HEK293 (cell line): ENCODE data around the gene FIG4.

ENCODE experiments used
- CTCF ChIA-PET: fragments of 350-600 bp; formaldehyde crosslinking; extraction: SDS; loops from one replicate; lab custom pipeline; 2021; ENCODE audit warnings: antibody characterized with exemption; lab: Yijun Ruan, JAX
- POLR2A ChIA-PET: fragments of 300-600 bp; formaldehyde crosslinking; extraction: SDS; loops from one replicate; lab custom pipeline; 2020; ENCODE audit warnings: antibody characterized with exemption, inconsistent platforms; lab: Yijun Ruan, JAX
- H3K27ac ChIP-seq: fragments of 200-500 bp; sonication (Bioruptor generic); 2 replicates; pipeline ENCODE4 v1.5.1; 2014; ENCODE audit warnings: low read depth, low read length, control low read depth, inconsistent platforms; ENCODE audit errors: extremely low read depth
- H3K36me3 ChIP-seq, 2 experiments: fragments of 200-500 bp in 1 of 2; sonication (Bioruptor generic) in 1 of 2; 1 replicate in 1 of 2; 2 replicates in 1 of 2; pipeline ENCODE4 v1.5.1; 2014 to 2017; ENCODE audit warnings: inconsistent platforms in 2 of 2, low read length in 2 of 2; ENCODE audit not compliant: control insufficient read depth in 2 of 2, insufficient read depth in 1 of 2
- H3K4me1 ChIP-seq: fragments of 200-500 bp; sonication (Bioruptor generic); 2 replicates; pipeline ENCODE4 v1.5.1; 2014; ENCODE audit warnings: mild to moderate bottlenecking, low read length, inconsistent platforms; ENCODE audit not compliant: control insufficient read depth, insufficient read depth
- H3K4me3 ChIP-seq: 2 replicates; pipeline ENCODE4 v1.5.1; 2011; ENCODE audit warnings: low read depth, mild to moderate bottlenecking, control low read depth, low read length, moderate library complexity
- H3K9me3 ChIP-seq: fragments of 200-500 bp; sonication (Bioruptor generic); 2 replicates; pipeline ENCODE4 v1.5.1; 2014; ENCODE audit warnings: low read depth, low read length, inconsistent platforms; ENCODE audit not compliant: control insufficient read depth, insufficient read depth
- HOXD13 ChIP-seq: sonication (generic); formaldehyde crosslinking; IDR thresholded peaks from 2 replicates; pipeline ENCODE4 v1.8.0; 2022; ENCODE audit warnings: missing genetic modification reagents, borderline replicate concordance
- KLF16 ChIP-seq: fragments of 450-650 bp; formaldehyde crosslinking; IDR thresholded peaks from 2 replicates; pipeline ENCODE4 v1.5.1; 2017; ENCODE audit warnings: missing biosample characterization, missing genetic modification characterization
- OVOL3 ChIP-seq: fragments of 450-650 bp; formaldehyde crosslinking; IDR thresholded peaks from 2 replicates; pipeline ENCODE4 v1.5.1; 2016; ENCODE audit warnings: missing biosample characterization, missing genetic modification characterization
- RBAK ChIP-seq: fragments of 450-650 bp; formaldehyde crosslinking; IDR thresholded peaks from 2 replicates; pipeline ENCODE4 v1.5.1; 2016; ENCODE audit warnings: missing biosample characterization, missing genetic modification characterization
- ZBTB17 ChIP-seq: fragments of 450-650 bp; formaldehyde crosslinking; IDR thresholded peaks from 2 replicates; pipeline ENCODE4 v1.5.1; 2016; ENCODE audit warnings: missing biosample characterization, missing genetic modification characterization
- ZBTB6 ChIP-seq: fragments of 450-650 bp; formaldehyde crosslinking; IDR thresholded peaks from 2 replicates; pipeline ENCODE4 v1.5.1; 2017; ENCODE audit warnings: missing biosample characterization, missing genetic modification characterization
- ZNF140 ChIP-seq: fragments of 450-650 bp; formaldehyde crosslinking; IDR thresholded peaks from 2 replicates; pipeline ENCODE4 v1.5.1; 2016; ENCODE audit warnings: missing biosample characterization, missing genetic modification characterization
- ZNF155 ChIP-seq: fragments of 450-650 bp; formaldehyde crosslinking; IDR thresholded peaks from 2 replicates; pipeline ENCODE4 v1.5.1; 2016; ENCODE audit warnings: missing biosample characterization, missing genetic modification characterization
- ZNF169 ChIP-seq: fragments of 450-650 bp; formaldehyde crosslinking; IDR thresholded peaks from 2 replicates; pipeline ENCODE4 v1.5.1; 2016; ENCODE audit warnings: missing biosample characterization, missing genetic modification characterization
- ZNF175 ChIP-seq: fragments of 450-650 bp; formaldehyde crosslinking; IDR thresholded peaks from 2 replicates; pipeline ENCODE4 v1.5.1; 2016; ENCODE audit warnings: missing biosample characterization, missing genetic modification characterization
- ZNF239 ChIP-seq: fragments of 450-650 bp; formaldehyde crosslinking; IDR thresholded peaks from 2 replicates; pipeline ENCODE4 v1.5.1; 2016; ENCODE audit warnings: missing biosample characterization, missing genetic modification characterization
- ZNF274 ChIP-seq, 2 experiments: fragments of 200-500 bp in 1 of 2; fragments of 450-650 bp in 1 of 2; sonication (Bioruptor generic) in 1 of 2; formaldehyde crosslinking in 1 of 2; IDR thresholded peaks; 2 replicates each; pipeline versions ENCODE4 v1.5.1 to v1.6.1; 2014 to 2016; ENCODE audit warnings: borderline replicate concordance in 1 of 2, inconsistent platforms in 1 of 2, low read length in 1 of 2, missing biosample characterization in 1 of 2, missing genetic modification characterization in 1 of 2
- ZNF37A ChIP-seq: fragments of 450-650 bp; IDR thresholded peaks from 2 replicates; pipeline ENCODE4 v1.5.1; 2018; ENCODE audit warnings: missing biosample characterization, missing genetic modification characterization
- ZNF423 ChIP-seq: fragments of 450-650 bp; formaldehyde crosslinking; IDR thresholded peaks from 2 replicates; pipeline ENCODE4 v1.5.1; 2016; ENCODE audit warnings: missing biosample characterization, missing genetic modification characterization
- ZNF521 ChIP-seq: fragments of 450-650 bp; formaldehyde crosslinking; IDR thresholded peaks from 2 replicates; pipeline ENCODE4 v1.5.1; 2017; ENCODE audit warnings: missing biosample characterization, mild to moderate bottlenecking, missing genetic modification characterization
- ZNF544 ChIP-seq: fragments of 450-650 bp; formaldehyde crosslinking; IDR thresholded peaks from 2 replicates; pipeline ENCODE4 v1.5.0; 2017; ENCODE audit warnings: missing biosample characterization, missing genetic modification characterization
- ZNF549 ChIP-seq: fragments of 450-650 bp; IDR thresholded peaks from 2 replicates; pipeline ENCODE4 v1.5.1; 2018; ENCODE audit warnings: missing biosample characterization, missing genetic modification characterization, mild to moderate bottlenecking, inconsistent platforms, moderate library complexity
- ZNF596 ChIP-seq: fragments of 450-650 bp; IDR thresholded peaks from 2 replicates; pipeline ENCODE4 v1.5.0; 2018; ENCODE audit warnings: missing biosample characterization, mild to moderate bottlenecking, missing genetic modification characterization, moderate library complexity
- ZNF623 ChIP-seq: fragments of 450-650 bp; formaldehyde crosslinking; IDR thresholded peaks from 2 replicates; pipeline ENCODE4 v1.5.1; 2016; ENCODE audit warnings: missing biosample characterization, missing genetic modification characterization
- ZNF624 ChIP-seq: fragments of 450-650 bp; formaldehyde crosslinking; IDR thresholded peaks from 2 replicates; pipeline ENCODE4 v1.5.1; 2017; ENCODE audit warnings: missing biosample characterization, missing genetic modification characterization
- ZNF645 ChIP-seq: fragments of 450-650 bp; formaldehyde crosslinking; IDR thresholded peaks from 2 replicates; pipeline ENCODE4; 2016; ENCODE audit warnings: missing biosample characterization, missing genetic modification characterization
- ZNF658 ChIP-seq: fragments of 450-650 bp; formaldehyde crosslinking; IDR thresholded peaks from 2 replicates; pipeline ENCODE4; 2016; ENCODE audit warnings: missing biosample characterization, missing genetic modification characterization
- ZNF664 ChIP-seq: fragments of 450-650 bp; formaldehyde crosslinking; IDR thresholded peaks from 2 replicates; pipeline ENCODE4 v1.5.1; 2016; ENCODE audit warnings: missing biosample characterization, missing genetic modification characterization
- ZNF701 ChIP-seq: fragments of 450-650 bp; formaldehyde crosslinking; IDR thresholded peaks from 2 replicates; pipeline ENCODE4 v1.5.1; 2016; ENCODE audit warnings: missing biosample characterization, missing genetic modification characterization
- ZNF785 ChIP-seq: fragments of 450-650 bp; formaldehyde crosslinking; IDR thresholded peaks from 2 replicates; pipeline ENCODE4 v1.5.1; 2016; ENCODE audit warnings: missing biosample characterization, missing genetic modification characterization
- ZXDB ChIP-seq: fragments of 450-650 bp; formaldehyde crosslinking; IDR thresholded peaks from 2 replicates; pipeline ENCODE4 v1.5.1; 2016; ENCODE audit warnings: missing biosample characterization, missing genetic modification characterization

The FIG4 gene

GRCh38 chr6:109808837-109809236, 117.7 kb downstream of the FIG4 start:
- ChIA-PET POLR2A (no interaction called here), CTCF (interaction anchor here (0.8 kb wide), 1 partner anchor 239 kb away, joined by 3 read pairs; no protein-coding TSS in a partner anchor)
- TF ChIP-seq ZNF785 (tag by site-specific recombination) (no peak), ZNF169 (tag by site-specific recombination) (no peak), ZNF521 (no peak), ZNF423 (tag by site-specific recombination) (no peak), ZNF140 (tag by site-specific recombination) (no peak), ZNF596 (tag by site-specific recombination) (no peak), ZBTB6 (no peak), ZNF623 (no peak), ZNF658 (tag by site-specific recombination) (no peak), ZNF274 (IDR thresholded peaks at IDR 0.05; ENCODE audit: low read length) (no peak), ZNF274 (tag by site-specific recombination; IDR thresholded peaks at IDR 0.05; ENCODE audit: borderline replicate concordance) (no peak), ZXDB (tag by site-specific recombination) (no peak), ZNF175 (tag by site-specific recombination) (no peak), ZNF155 (tag by site-specific recombination) (no peak), ZNF549 (tag by site-specific recombination) (no peak), RBAK (tag by site-specific recombination) (no peak), ZNF701 (tag by site-specific recombination) (no peak), ZNF645 (no peak), ZNF544 (no peak), ZNF37A (no peak)
- H3K4me1 ChIP-seq: no peaks in the 10 kb centered on the region
- peaks cover 0 to 4% of the 10 kb centered on the region in 2 experiments; a peak in 1 of 3 replicates for H3K36me3 ChIP-seq
- H3K4me3 ChIP-seq: no peak overlapping the region
- no peaks in the 10 kb centered on the region for H3K9me3 ChIP-seq
- H3K27ac ChIP-seq: no peak overlapping the region

- ChIA-PET CTCF (no interaction called here), POLR2A (no interaction called here)
- Histone ChIP-seq H3K4me3 (no peak overlapping the region), H3K4me1 (no peaks in the 10 kb centered on the region), H3K27ac (no peak overlapping the region), H3K36me3 (peaks cover 0 to 6% of the 10 kb centered on the region in 2 experiments; a peak in 1 of 3 replicates), H3K9me3 (no peaks in the 10 kb centered on the region)
- TF ChIP-seq ZNF521 (no peak), ZNF664 (no peak)
- TF ChIP-seq, all 188 proteins: peak for 0
Measured at GRCh38 chr6:109815054-109815453, 124.0 kb downstream of the FIG4 start.

GRCh38 chr6:109816452-109817374, 125.6 kb downstream of the FIG4 start:
- Histone ChIP-seq H3K36me3 (peaks cover 0 to 6% of the 10 kb centered on the region in 2 experiments; a peak in 1 of 3 replicates), H3K4me1 (no peaks in the 10 kb centered on the region), H3K27ac (no peak overlapping the region), H3K9me3 (no peaks in the 10 kb centered on the region), H3K4me3 (no peak overlapping the region)
- POLR2A ChIA-PET: no interaction called here
- CTCF ChIA-PET: interaction anchor here (1.0 kb wide), 1 partner anchor 11 kb away, joined by 3 read pairs; no protein-coding TSS in a partner anchor
- TF ChIP-seq KLF16 (tag by site-specific recombination) (no peak), OVOL3 (tag by site-specific recombination) (no peak), ZBTB17 (tag by site-specific recombination) (no peak), ZNF624 (tag by site-specific recombination) (no peak), HOXD13 (CRISPR knock-in tag) (no peak), ZNF239 (tag by site-specific recombination) (no peak), ZNF549 (tag by site-specific recombination) (no peak)
